Ectodermal cell (in vitro differentiated cells): ENCODE results near the gene BRAT1.

Source experiments
- H3K27ac ChIP-seq: 2 replicates; pipeline ENCODE4 v1.7.0; 2013; ENCODE audit warnings: mild to moderate bottlenecking, low read depth, low read length; ENCODE audit not compliant: insufficient read depth, poor library complexity, severe bottlenecking
- H3K27me3 ChIP-seq: 2 replicates; pipeline ENCODE4 v1.7.0; 2013; ENCODE audit warnings: mild to moderate bottlenecking, low read length; ENCODE audit not compliant: insufficient read depth, control insufficient read depth, poor library complexity, severe bottlenecking
- H3K36me3 ChIP-seq: one replicate; pipeline ENCODE4 v1.7.0; 2013; ENCODE audit warnings: low read length; ENCODE audit not compliant: control insufficient read depth, insufficient read depth
- H3K4me1 ChIP-seq: one replicate; pipeline ENCODE4 v1.7.0; 2013; ENCODE audit warnings: low read length; ENCODE audit not compliant: control insufficient read depth, insufficient read depth
- H3K4me3 ChIP-seq: 2 replicates; pipeline ENCODE4 v1.7.0; 2013; ENCODE audit warnings: low read depth, low read length, control low read depth; ENCODE audit not compliant: insufficient read depth
- H3K9me3 ChIP-seq: 2 replicates; pipeline ENCODE4 v1.7.0; 2013; ENCODE audit warnings: mild to moderate bottlenecking, low read length, moderate library complexity; ENCODE audit not compliant: control insufficient read depth
- WGBS, 2 experiments: methylation state at CpG; one replicate each; pipeline ENCODE4 v1.1.7; 2013; ENCODE audit warnings: missing lambda C conversion rate in 2 of 2; 5-methylcytosine and 5-hydroxymethylcytosine counted together

The BRAT1 gene

DNA sequence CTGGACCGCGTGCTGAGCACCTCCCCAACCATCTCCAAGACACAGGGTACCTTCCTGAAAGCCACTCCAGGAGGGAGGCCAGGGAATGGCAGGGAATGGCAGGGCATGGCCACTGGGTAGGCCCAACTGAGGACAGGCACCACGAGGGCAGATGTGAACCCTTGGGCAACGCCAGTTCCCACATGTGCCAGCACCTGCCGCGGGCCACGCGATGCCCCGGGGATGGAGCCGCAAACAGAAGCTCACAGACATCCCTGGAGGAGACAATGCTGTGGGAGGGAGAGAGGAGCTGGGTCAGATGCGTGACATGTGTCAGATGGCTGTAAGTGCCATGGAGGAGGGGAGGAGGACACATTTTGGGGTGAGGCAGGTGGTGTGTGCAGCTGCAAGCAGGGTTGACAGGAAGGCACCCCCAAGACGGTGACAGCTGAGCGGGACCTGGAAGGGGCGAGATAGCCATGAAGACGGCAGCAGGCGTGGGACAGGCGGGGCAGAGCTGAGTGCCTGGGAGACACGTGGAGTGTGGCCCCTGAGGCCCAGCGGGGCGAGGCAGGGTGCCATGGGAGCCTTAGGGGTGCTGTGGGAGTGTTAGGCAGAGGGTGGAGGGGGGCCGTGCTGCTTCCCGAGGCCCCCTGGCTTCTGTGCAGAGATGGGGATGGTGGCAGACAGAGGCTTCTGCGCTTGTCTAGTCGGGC lies 31.1 kb upstream of the BRAT1 start:
- H3K36me3 ChIP-seq, result no peaks in the 10 kb centered on the region
- H3K4me1 ChIP-seq, result no peaks in the 10 kb centered on the region
- H3K27me3 ChIP-seq, result no peaks in the 10 kb centered on the region
- H3K9me3 ChIP-seq, result no peaks in the 10 kb centered on the region
- 92 to 93% methylated on average over 24 of the region's 24 CpGs for WGBS, 2 experiments
- H3K4me3 ChIP-seq, result no peak overlapping the region
- H3K27ac ChIP-seq, result no peak overlapping the region

DNA sequence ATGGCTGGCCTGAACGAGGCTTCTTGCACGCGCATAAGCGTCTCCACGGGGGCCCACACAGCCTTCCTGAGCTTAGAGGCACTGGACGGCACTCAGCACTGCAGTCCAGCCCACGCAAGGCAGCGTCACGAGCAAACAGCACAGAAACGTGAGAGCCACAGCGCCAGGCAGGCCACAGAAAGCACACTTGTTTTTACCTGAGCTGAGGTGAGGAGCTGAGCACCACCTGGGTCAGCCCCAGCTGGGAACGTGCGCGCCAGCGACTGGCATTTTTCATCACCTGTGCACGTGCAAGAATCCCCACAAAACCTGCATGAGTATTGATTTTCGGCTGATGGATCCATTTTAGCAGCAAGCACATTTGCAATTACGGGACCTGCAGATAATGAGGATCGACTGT lies 30.1 kb upstream of the BRAT1 start:
- 94 to 95% methylated on average over 19 of the region's 19 CpGs for WGBS, 2 experiments
- H3K4me3 ChIP-seq, result no peak overlapping the region

DNA sequence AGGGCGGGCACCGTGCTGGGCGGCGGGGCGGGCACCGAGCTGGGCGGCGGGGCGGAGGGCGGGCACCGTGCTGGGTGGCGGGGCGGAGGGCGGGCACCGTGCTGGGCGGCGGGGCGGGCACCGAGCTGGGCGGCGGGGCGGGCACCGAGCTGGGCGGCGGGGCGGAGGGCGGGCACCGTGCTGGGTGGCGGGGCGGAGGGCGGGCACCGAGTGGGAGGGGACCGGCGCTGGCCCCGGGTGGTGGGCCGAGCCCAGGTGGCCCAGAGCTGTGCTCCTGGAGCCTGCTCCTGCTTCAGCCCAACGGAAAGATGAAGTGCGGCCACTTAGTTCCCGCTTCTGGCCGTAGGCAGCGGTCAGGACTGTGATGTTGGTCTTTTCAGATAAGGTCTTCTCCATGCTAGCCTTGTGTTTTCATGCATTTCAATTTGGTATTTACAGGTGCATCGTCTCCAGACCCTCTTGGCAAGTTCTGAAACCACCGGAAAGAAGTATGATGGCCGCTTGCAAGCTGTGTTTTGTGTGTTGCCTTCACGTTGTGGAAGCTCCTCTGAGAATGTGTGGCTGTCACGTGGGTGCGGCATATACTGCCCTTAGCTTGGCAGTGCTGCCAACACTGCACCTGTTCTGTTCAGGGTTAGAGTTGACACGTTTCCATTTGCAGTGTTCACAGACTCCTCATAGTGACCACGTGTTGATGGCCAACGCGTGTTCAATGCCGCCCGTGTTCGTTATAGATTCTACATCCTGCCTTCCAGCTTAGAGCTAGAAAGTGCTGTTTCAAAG lies 28.7 kb upstream of the BRAT1 start:
- H3K4me3 ChIP-seq, result no peak overlapping the region
- H3K4me1 ChIP-seq, result no peaks in the 10 kb centered on the region
- no peaks in the 10 kb centered on the region for H3K36me3 ChIP-seq
- no peak overlapping the region for H3K27ac ChIP-seq
- no peaks in the 10 kb centered on the region for H3K9me3 ChIP-seq
- 94 to 96% methylated on average over 54 of the region's 54 CpGs for WGBS, 2 experiments
- H3K27me3 ChIP-seq, result no peaks in the 10 kb centered on the region

More for the DNA sequence above, 30.1 kb upstream of the BRAT1 start:
- H3K4me1 ChIP-seq, result no peaks in the 10 kb centered on the region
- H3K36me3 ChIP-seq, result no peaks in the 10 kb centered on the region
- H3K9me3 ChIP-seq, result no peaks in the 10 kb centered on the region
- no peaks in the 10 kb centered on the region for H3K27me3 ChIP-seq
- no peak overlapping the region for H3K27ac ChIP-seq

DNA sequence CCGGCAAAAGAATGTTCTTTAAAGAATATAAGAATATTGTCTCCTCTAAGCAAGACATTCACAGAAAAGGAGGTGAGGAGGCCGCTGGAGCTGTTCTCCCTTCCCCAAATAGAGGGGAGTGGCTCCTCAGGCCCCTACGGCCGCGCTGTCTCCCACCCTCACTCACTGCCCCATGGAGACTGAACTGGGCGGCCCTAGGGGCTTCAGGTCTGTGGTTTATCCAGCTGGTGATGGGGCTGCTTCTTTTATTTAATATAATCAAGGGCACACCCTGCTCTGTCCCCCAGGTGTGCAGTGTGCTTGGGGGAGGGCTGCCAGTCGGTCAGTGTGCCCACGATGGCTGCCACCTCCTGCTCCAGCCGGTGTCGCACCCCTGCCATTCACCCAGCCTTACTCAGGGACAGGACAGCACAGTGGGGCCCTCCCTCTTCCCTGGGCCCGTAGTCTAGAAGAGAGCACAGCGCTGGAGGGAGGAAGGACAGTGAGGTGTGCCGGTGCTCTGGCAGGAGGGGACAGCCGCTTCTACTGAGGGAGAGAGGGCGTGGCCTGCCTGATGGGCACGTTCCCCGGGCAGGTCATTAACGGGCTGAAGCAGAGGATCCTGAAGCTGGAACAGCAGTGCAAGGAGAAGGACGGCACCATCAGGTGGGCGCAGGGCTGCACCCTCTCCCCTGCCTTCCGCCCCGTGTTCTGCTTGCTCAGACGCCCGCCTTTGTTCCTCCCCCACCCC lies 26.8 kb upstream of the BRAT1 start:
- Histone ChIP-seq H3K4me1 (no peaks in the 10 kb centered on the region), H3K4me3 (no peak overlapping the region), H3K27me3 (no peaks in the 10 kb centered on the region), H3K27ac (no peak overlapping the region), H3K9me3 (no peaks in the 10 kb centered on the region), H3K36me3 (no peaks in the 10 kb centered on the region)
- WGBS, 2 experiments, result 87% methylated on average over 23 of the region's 24 CpGs

DNA sequence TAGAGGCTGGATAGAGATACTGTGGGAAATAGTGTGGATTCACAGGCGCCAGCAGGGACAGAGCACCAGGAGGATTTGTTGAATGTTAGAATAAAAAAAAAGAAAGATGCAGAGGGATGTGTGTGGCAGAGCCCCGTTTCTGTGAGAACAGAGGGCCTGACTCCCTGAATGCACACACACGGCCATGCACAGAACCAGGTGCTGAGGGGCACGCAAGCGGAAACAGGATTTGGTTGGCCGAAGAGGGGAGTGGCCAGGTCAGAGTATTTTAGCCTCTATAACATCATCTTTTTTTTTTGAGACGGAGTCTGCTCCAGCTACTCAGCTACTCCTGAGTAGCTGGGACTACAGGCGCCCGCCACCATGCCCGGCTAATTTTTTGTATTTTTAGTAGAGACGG lies 25.3 kb upstream of the BRAT1 start:
- Histone ChIP-seq H3K9me3 (no peaks in the 10 kb centered on the region), H3K4me3 (no peak overlapping the region), H3K36me3 (no peaks in the 10 kb centered on the region), H3K27me3 (no peaks in the 10 kb centered on the region), H3K4me1 (no peaks in the 10 kb centered on the region), H3K27ac (no peak overlapping the region)
- 94 to 95% methylated on average over 11 of the region's 11 CpGs for WGBS, 2 experiments

DNA sequence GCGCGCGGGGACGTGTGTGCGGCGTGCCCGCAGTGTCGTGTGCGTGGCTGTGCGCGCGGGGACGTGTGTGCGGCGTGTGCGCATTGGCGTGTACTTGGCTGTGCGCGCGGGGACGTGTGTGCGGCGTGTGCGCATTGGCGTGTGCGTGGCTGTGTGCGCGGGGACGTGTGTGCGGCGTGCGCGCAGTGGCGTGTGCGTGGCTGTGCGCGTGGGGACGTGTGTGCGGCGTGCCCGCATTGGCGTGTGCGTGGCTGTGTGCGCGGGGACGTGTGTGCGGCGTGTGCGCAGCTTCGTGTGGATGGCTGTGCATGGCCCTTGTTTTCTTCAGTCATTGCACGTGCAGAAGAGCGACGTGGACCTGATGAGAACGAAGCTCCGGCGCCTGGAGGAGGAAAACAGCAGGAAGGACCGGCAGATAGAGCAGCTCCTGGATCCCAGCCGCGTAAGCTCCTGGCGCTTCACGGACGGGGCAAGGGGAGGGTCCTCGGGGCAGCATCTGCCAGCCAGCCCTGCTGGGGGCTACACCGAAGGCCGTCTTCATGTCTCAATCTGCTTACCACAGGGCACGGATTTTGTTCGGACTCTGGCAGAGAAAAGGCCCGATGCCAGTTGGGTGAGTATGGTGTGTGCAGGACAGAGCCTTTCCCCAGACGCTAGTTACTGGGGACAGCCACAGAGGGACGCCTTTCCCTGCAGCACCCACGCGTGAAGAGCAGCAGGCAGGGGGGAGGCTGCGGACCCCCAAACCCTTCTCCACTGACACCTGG lies 22.8 kb upstream of the BRAT1 start:
- no peak overlapping the region for H3K27ac ChIP-seq
- H3K4me1 ChIP-seq, result no peaks in the 10 kb centered on the region
- WGBS, 2 experiments, result 96% methylated on average over 73 of the region's 73 CpGs
- no peaks in the 10 kb centered on the region for H3K36me3 ChIP-seq
- H3K27me3 ChIP-seq, result no peaks in the 10 kb centered on the region
- H3K9me3 ChIP-seq, result no peaks in the 10 kb centered on the region
- H3K4me3 ChIP-seq, result no peak overlapping the region

DNA sequence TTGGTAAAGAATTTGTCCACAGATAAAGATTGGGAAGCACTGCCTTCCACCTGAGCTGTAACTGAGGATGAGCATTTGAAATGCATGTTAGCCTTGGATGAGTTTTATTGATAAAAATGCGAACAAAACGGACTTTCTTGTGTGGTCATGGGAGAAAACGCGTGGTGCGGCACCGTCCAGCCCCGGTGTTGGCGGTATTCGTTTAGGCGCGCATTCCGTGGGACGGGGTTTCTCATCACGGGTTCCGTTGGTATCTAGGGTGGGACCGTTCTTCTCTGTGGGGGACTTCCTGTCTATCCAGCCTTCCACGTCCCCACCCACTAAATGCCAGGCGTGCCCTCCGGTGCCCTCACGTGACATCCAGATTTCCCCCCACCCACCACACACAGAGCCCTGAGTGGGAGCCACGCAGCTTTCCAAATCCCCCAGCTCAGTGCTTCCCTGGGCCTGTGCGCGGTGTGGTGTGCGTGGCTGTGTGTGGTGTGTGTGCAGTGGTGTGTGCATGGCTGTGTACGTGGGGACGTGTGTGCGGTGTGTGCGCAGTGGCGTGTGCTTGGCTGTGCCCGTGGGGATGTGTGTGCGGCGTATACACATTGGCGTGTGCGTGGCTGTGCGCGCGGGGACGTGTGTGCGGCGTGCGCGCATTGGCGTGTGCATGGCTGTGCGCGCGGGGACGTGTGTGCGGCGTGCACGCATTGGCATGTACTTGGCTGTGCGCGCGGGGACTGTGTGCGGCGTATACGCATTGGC lies 21.6 kb upstream of the BRAT1 start:
- Histone ChIP-seq H3K27me3 (no peaks in the 10 kb centered on the region), H3K9me3 (no peaks in the 10 kb centered on the region), H3K36me3 (no peaks in the 10 kb centered on the region), H3K4me3 (no peak overlapping the region), H3K4me1 (no peaks in the 10 kb centered on the region), H3K27ac (no peak overlapping the region)
- WGBS, 2 experiments, result 96% methylated on average over 56 of the region's 56 CpGs

DNA sequence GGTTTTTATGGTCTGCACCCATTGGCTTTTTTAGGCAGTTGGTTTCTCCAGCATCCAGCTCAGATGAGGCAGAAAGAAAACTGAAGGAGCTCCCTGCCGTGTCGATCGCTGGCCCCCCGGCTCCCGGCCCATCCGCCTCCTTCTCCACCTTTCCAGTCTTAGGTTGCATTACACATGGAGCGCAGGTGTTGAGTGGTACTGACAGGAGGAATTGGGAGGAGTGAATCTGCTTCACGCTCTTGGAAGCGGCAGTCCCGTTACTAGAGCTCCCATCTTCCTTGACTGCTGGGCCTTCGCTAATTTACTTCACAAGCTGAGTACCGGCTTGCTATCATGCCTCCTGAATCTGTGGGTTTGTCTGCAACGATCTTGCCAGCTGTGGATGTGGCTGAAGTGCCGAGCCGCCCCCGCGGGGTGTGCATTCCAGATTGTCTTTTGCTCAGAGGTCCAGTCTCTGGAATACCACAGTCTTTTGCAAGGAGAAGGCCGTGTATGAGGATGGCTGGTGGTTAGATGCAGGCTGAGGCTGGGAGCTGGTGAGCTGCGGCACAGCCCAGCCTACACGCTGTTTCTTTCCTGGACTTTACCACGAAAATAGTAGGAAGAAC lies 20.5 kb upstream of the BRAT1 start:
- Histone ChIP-seq H3K36me3 (no peaks in the 10 kb centered on the region), H3K27me3 (no peaks in the 10 kb centered on the region), H3K4me1 (no peaks in the 10 kb centered on the region), H3K9me3 (no peaks in the 10 kb centered on the region), H3K4me3 (no peak overlapping the region), H3K27ac (no peak overlapping the region)
- WGBS, 2 experiments, result 93 to 96% methylated on average over 21 of the region's 21 CpGs

DNA sequence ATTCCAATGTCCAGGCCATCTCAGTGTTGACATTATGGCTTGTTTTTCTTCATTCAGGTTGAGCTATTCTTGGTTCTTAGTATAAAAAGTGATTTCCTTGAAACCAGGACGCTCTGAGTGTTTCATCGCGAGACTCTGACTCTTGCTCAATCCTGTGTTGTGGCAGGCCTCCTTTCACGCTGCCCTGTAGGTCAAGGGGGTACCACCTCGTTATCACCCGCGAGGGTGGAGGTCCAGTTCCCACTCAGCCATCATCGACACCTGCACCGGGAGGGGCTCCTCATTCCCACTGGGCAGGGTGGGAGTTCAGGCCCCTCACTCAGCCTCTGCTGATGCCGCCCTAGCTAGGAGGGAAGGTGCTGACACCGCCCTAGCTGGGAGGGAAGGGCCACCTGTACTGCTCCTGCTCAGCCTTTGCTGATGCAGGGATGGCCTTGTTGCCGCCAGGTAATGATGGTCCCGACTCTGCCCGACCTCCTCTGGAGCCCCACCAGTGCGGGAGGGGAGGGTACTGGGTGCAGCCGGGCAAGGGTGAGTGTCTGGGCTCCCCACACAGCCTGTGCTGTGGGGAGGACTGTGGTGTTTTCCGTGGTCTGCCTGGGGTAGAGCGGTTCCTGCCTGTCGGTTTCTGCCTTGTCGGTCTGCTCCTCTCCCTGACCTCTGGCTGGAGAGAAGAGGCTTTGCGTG lies 19.9 kb upstream of the BRAT1 start:
- H3K27me3 ChIP-seq, result no peaks in the 10 kb centered on the region
- H3K27ac ChIP-seq, result no peak overlapping the region
- no peaks in the 10 kb centered on the region for H3K36me3 ChIP-seq
- WGBS, 2 experiments, result 93 to 94% methylated on average over 21 of the region's 21 CpGs
- no peaks in the 10 kb centered on the region for H3K9me3 ChIP-seq
- no peaks in the 10 kb centered on the region for H3K4me1 ChIP-seq
- H3K4me3 ChIP-seq, result no peak overlapping the region
